GM19328 (cell line): ENCODE data around the gene NFRKB.

Experiments
- ATAC-seq: cut with Tn5 transposase; IDR thresholded peaks from one replicate; pipeline ENCODE4 v1.9.1; 2021; ENCODE audit warnings: mild to moderate bottlenecking, moderate library complexity; ENCODE audit not compliant: unreplicated experiment

Gene NFRKB

DNA sequence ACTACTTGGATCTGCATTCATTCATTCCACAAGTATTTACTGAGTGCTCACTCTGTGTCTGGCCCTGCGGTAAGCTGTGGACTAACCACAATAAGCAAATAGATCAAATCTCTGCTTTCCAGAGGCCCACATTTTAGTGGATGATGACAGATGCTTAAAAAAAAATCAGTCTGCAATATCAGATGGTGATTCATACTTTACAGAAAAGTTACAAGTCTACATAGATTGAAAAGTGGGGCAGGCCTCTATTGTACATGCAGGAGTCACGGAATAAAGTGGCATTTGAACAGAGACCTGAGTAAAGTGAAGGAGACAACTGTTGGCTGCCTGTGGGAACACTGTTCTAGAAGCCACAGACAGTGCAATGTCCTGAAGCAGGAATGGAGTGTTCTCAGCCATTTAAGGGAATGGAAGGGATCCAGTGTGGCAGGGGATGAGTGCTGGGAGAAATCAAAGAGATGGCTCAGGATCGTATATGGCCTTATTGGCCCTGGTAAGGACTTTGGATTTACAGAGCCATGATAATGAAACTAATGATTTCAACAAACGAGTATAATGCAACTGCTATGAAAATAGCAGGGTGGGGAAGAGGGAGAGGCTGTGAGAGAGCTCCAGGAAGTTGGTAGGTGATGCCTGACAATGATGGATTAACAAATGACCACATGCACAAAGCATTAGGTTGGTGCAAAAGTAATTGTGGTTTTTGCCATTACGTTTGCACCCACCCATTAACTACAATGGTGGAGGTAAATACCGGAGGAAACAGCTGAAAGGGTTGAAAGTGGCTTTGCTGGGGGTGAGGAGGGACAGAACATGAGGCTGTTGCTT lies 48.7 kb downstream of the NFRKB start:
- ATAC-seq: no peak
